Measurements from ENCODE around the gene FAM217B. TPM values are rescaled to one million over a fixed set of nuclear protein-coding genes. Genes with fewer than 3 reads are reported as not detected.
A peak's percentile ranks its signal among the peaks of the same experiment; 100 is the strongest.

The FAM217B gene
- total RNA-seq, 1 experiment from 2014 or later, result 8.1 TPM

- ChIA-PET RAD21 (ENCODE audit: low non-redundant PET in 1 of 2, low total read pairs in 2 of 2, uncharacterized antibody in 2 of 2, unreplicated experiment in 2 of 2) (no interaction called here), CTCF (interaction anchor here (1.2 to 2.3 kb wide), 4 partner anchors 14 to 109 kb away, joined by 4 to 9 read pairs (median 6); partner anchors contain the start of gene CDH26), POLR2A (interaction anchor here (1.1 to 1.2 kb wide), 3 partner anchors 12 to 77 kb away, joined by 3 to 9 read pairs (median 3); no protein-coding TSS in a partner anchor)
- Histone ChIP-seq H2AFZ (ENCODE audit: low read depth, low read length, poor library complexity, severe bottlenecking) (peak overlapping the region; percentile 77), H3K4me3 (replicated peaks in 1 of 2; ENCODE audit: low read depth in 1 of 2, low read length in 2 of 2) (peak overlapping the region; percentile 77 to 82), H3K79me2 (ENCODE audit: insufficient read depth, low read length) (no peaks in the 10 kb centered on the region), H3K9ac (ENCODE audit: low read length) (peak overlapping the region; percentile 82), H3K4me2 (ENCODE audit: low read length) (peak overlapping the region; percentile 91), H3K36me3 (ENCODE audit: control insufficient read depth in 1 of 2, insufficient read depth in 2 of 2, low read length in 2 of 2) (peaks cover 6 to 14% of the 10 kb centered on the region in 2 experiments), H3K9me3 (ENCODE audit: control insufficient read depth in 1 of 2, insufficient read depth in 1 of 2, low read depth in 1 of 2, low read length in 2 of 2) (no peaks in the 10 kb centered on the region), H3K4me1 (ENCODE audit: control insufficient read depth in 1 of 2, insufficient read depth in 2 of 2, low read length in 2 of 2) (peaks cover 0 to 9% of the 10 kb centered on the region in 2 experiments; a peak in 2 of 4 replicates), H3K9me2 (ENCODE audit: insufficient read depth) (no peaks in the 10 kb centered on the region), H4K20me1 (ENCODE audit: insufficient read depth) (no peaks in the 10 kb centered on the region), H3K27ac (ENCODE audit: low read depth, low read length) (peak overlapping the region; percentile 97), H3K27me3 (ENCODE audit: insufficient read depth, low read length) (no peaks in the 10 kb centered on the region)
- TF ChIP-seq EGR1 (IDR thresholded peaks at IDR 0.05; ENCODE audit: low read depth) (no peak), ELF1 (IDR thresholded peaks at IDR 0.05; ENCODE audit: borderline replicate concordance, low read depth) (no peak), ZNF274 (IDR thresholded peaks at IDR 0.05; ENCODE audit: low read depth, low read length) (no peak), POLR2A (IDR thresholded peaks at IDR 0.05; ENCODE audit: borderline replicate concordance, extremely low read depth, insufficient read depth, insufficient read length) (no peak), EZH2phosphoT487 (IDR thresholded peaks at IDR 0.05; ENCODE audit: borderline replicate concordance) (no peak), JUND (IDR thresholded peaks at IDR 0.05) (no peak), CEBPB (IDR thresholded peaks at IDR 0.05; ENCODE audit: low read depth) (no peak), YY1 (IDR thresholded peaks at IDR 0.05; ENCODE audit: extremely low read depth, insufficient replicate concordance, low read depth, low read length) (no peak), ZFX (IDR thresholded peaks at IDR 0.05) (no peak), ATF3 (IDR thresholded peaks at IDR 0.05) (no peak), FOSL1 (IDR thresholded peaks at IDR 0.05; ENCODE audit: low read depth) (no peak), MAX (IDR thresholded peaks at IDR 0.05) (no peak), SRF (IDR thresholded peaks at IDR 0.05; ENCODE audit: low read depth) (no peak)
- ATAC-seq (no peak; the same call in 1 of the 2 replicates), DNase-seq (ENCODE audit: low read depth, low spot score) (no peak)
- intact Hi-C loops (cut with micrococcal nuclease), result no loop called here
- TSS peak; percentile 53 for BruUV-seq (replicated peaks)
Measured at GRCh38 chr20:59940956-59941294, 736 bp downstream of the FAM217B start.

All from HCT116 (cell line).